HepG2 (cell line): ENCODE measurements around the gene SPRYD3. TPM values are rescaled to one million over a fixed set of nuclear protein-coding genes. Genes with fewer than 3 reads are reported as not detected.

Experiments
- ARNTL ChIP-seq: sonication (generic); formaldehyde crosslinking; IDR thresholded peaks from 2 replicates; pipeline ENCODE4 v1.4.0; 2020; ENCODE audit warnings: mild to moderate bottlenecking, missing genetic modification reagents
- CTCF ChIP-seq: sonication (generic); formaldehyde crosslinking; IDR thresholded peaks from 2 replicates; pipeline ENCODE4 v1.5.0; 2020; ENCODE audit warnings: mild to moderate bottlenecking, missing genetic modification reagents, moderate library complexity
- EED ChIP-seq: sonication (generic); formaldehyde crosslinking; IDR thresholded peaks from 2 replicates; pipeline ENCODE4 v1.5.0; 2020; ENCODE audit warnings: mild to moderate bottlenecking, missing genetic modification reagents
- FOXC1 ChIP-seq: sonication (generic); formaldehyde crosslinking; IDR thresholded peaks from 2 replicates; pipeline ENCODE4 v1.8.0; 2022; ENCODE audit warnings: mild to moderate bottlenecking, missing genetic modification reagents, borderline replicate concordance
- GABPA ChIP-seq, 2 experiments: IDR thresholded peaks; 2 replicates each; pipeline ENCODE4 v1.6.1; 2011 to 2016; ENCODE audit warnings: low read depth in 2 of 2, low read length in 1 of 2, missing biosample characterization in 1 of 2, missing genetic modification characterization in 1 of 2
- JUND ChIP-seq: sonication (generic); formaldehyde crosslinking; IDR thresholded peaks from 2 replicates; pipeline ENCODE4 v1.8.0; 2022; ENCODE audit warnings: mild to moderate bottlenecking, missing genetic modification reagents
- MAFF ChIP-seq: IDR thresholded peaks from 2 replicates; pipeline ENCODE4 v1.6.1; 2011; ENCODE audit warnings: low read depth, low read length, improper control_type of control experiment
- MBD4 ChIP-seq: IDR thresholded peaks from 2 replicates; pipeline ENCODE4 v1.6.1; 2012; ENCODE audit warnings: low read length, inconsistent platforms, borderline replicate concordance
- NFATC3 ChIP-seq: sonication (generic); formaldehyde crosslinking; IDR thresholded peaks from 2 replicates; pipeline ENCODE4 v1.5.1; 2020; ENCODE audit warnings: mild to moderate bottlenecking, missing genetic modification reagents
- PHF21A ChIP-seq: sonication (generic); formaldehyde crosslinking; IDR thresholded peaks from 2 replicates; pipeline ENCODE4 v1.5.0; 2020; ENCODE audit warnings: mild to moderate bottlenecking, missing genetic modification reagents
- PHF8 ChIP-seq: sonication (generic); formaldehyde crosslinking; IDR thresholded peaks from 2 replicates; pipeline ENCODE4 v1.5.0; 2020; ENCODE audit warnings: missing genetic modification reagents
- POLR2G ChIP-seq: fragments of 200-400 bp; formaldehyde crosslinking; IDR thresholded peaks from 2 replicates; pipeline ENCODE4 v1.6.1; 2018; ENCODE audit warnings: mild to moderate bottlenecking, low read depth, low read length, moderate library complexity
- RXRA ChIP-seq: sonication (generic); formaldehyde crosslinking; IDR thresholded peaks from 2 replicates; pipeline ENCODE4 v1.5.1; 2020; ENCODE audit warnings: missing genetic modification reagents
- THRA ChIP-seq: sonication (generic); formaldehyde crosslinking; IDR thresholded peaks from 2 replicates; pipeline ENCODE4 v1.4.0; 2020; ENCODE audit warnings: missing genetic modification reagents, borderline replicate concordance
- ZBTB20 ChIP-seq: sonication (generic); formaldehyde crosslinking; IDR thresholded peaks from 2 replicates; pipeline ENCODE4 v1.8.1; 2023; ENCODE audit warnings: missing genetic modification reagents, low read depth, mild to moderate bottlenecking, borderline replicate concordance
- ZBTB38 ChIP-seq: sonication (generic); formaldehyde crosslinking; IDR thresholded peaks from 2 replicates; pipeline ENCODE4 v1.5.1; 2020; ENCODE audit warnings: mild to moderate bottlenecking, missing genetic modification reagents
- ZNF143 ChIP-seq: sonication (generic); formaldehyde crosslinking; IDR thresholded peaks from 2 replicates; pipeline ENCODE4 v1.4.0; 2020; ENCODE audit warnings: missing genetic modification reagents
- ZNF205 ChIP-seq: IDR thresholded peaks from 2 replicates; pipeline ENCODE4 v1.6.1; 2018; ENCODE audit warnings: missing biosample characterization, missing genetic modification reagents
- ZNF274 ChIP-seq: sonication (generic); formaldehyde crosslinking; IDR thresholded peaks from 2 replicates; pipeline ENCODE4 v1.5.1; 2020; ENCODE audit warnings: mild to moderate bottlenecking, missing genetic modification reagents
- ZNF552 ChIP-seq: sonication (generic); formaldehyde crosslinking; IDR thresholded peaks from 2 replicates; pipeline ENCODE4 v1.9.0; 2022; ENCODE audit warnings: missing genetic modification reagents, mild to moderate bottlenecking, borderline replicate concordance
- ZNF556 ChIP-seq: sonication (generic); formaldehyde crosslinking; IDR thresholded peaks from 2 replicates; pipeline ENCODE4 v1.4.0; 2020; ENCODE audit warnings: mild to moderate bottlenecking, missing genetic modification reagents, borderline replicate concordance
- ZNF607 ChIP-seq: sonication (generic); formaldehyde crosslinking; IDR thresholded peaks from 2 replicates; pipeline ENCODE4 v1.5.1; 2020; ENCODE audit warnings: missing genetic modification reagents, mild to moderate bottlenecking, borderline replicate concordance
- polyA plus RNA-seq, 8 experiments: library from polyadenylated mRNA; depleted of rRNA in 3 of 8; stranded (reverse) in 7 of 8; unstranded in 1 of 8; fragments of >200 nt; fragmentation: Illumina TruSeq in 4 of 8; extraction: Trizol in 4 of 8; gene quantifications; 2 replicates each; pipeline versions ENCODE4 v1.2.1 to v1.2.3, GENCODE V29; 2011 to 2016; ENCODE audit warnings: low read depth in 4 of 8, missing spikeins in 1 of 8, mixed read lengths in 1 of 8; ENCODE audit not compliant: insufficient read depth in 1 of 8
- total RNA-seq, 5 experiments: library from RNA; depleted of rRNA; stranded (reverse); fragments of >200 nt; fragmentation: Illumina TruSeq; extraction: Trizol; gene quantifications; 2 replicates each; pipeline ENCODE4 v1.2.3, GENCODE V29; 2016; ENCODE audit warnings: low read depth in 1 of 5
- TF ChIP-seq, protein P1 (sequence below): sonication (generic); formaldehyde crosslinking; IDR thresholded peaks from 2 replicates; pipeline ENCODE4 v1.4.0; 2020; ENCODE audit warnings: missing genetic modification reagents, low read depth, mild to moderate bottlenecking, borderline replicate concordance
- TF ChIP-seq, protein P2 (sequence below): sonication (generic); formaldehyde crosslinking; IDR thresholded peaks from 2 replicates; pipeline ENCODE4 v1.5.1; 2020; ENCODE audit warnings: missing genetic modification reagents, mild to moderate bottlenecking, borderline replicate concordance

Gene SPRYD3
- total and polyA plus RNA-seq, 2 of the 13 experiments (the other 11 are each of a cell fraction or from before 2014, with no cell fraction given) = 9.0 to 9.2 TPM

DNA sequence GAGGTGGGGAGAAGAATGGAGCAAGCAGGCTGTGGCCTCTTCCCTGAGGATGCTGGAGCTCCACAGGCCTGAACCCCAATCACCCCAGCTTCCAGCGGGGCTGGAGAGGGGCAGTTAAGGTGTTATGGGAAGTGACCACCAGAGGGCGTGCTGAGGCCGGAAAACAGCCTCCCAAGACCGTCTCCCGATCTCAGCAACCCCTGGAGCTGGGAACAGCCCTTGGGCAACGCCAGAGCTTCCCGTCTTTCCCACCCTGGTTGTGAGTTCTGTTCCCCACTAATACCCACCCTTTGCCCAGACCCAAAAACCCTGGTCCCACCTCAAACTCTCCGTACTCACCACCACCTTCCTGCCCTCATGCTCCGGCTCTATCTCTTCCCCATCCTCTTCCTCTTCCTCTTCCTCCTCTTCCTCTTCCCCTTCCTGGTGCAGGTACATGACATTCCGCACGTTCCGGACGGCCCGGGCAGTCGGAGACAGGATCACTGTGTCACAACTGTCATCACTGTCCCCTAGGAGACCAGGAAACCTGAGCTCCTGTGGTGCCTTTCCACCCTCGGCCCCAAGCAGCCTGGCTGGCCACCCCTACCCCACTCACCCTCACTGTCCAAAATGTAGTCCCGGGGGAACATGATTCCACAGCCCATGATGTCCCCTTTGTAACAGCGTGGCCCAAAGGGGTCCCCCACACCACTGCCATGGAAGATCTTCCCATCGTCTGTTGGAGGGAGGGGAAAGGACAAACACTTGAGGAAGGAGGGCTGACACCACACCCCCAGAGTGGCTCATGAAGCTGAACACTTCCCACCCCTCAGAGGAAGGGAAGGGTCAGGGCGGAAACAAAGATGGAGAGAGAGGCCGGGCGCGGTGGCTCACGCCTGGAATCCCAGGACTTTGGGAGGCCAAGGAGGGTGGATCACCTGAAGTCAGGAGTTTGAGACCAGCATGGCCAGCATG, 12.9 kb downstream of the SPRYD3 start (continued):
- peak; percentile 95 for TF ChIP-seq CTCF
- no peak; the same call in 1 of the 2 replicates for TF ChIP-seq ARNTL (CRISPR knock-in tag)
- 0 out of 2 replicates have a peak, but pooled peaks have one; percentile 29 for TF ChIP-seq ZBTB20 (CRISPR knock-in tag)
- TF ChIP-seq, protein P1, sequence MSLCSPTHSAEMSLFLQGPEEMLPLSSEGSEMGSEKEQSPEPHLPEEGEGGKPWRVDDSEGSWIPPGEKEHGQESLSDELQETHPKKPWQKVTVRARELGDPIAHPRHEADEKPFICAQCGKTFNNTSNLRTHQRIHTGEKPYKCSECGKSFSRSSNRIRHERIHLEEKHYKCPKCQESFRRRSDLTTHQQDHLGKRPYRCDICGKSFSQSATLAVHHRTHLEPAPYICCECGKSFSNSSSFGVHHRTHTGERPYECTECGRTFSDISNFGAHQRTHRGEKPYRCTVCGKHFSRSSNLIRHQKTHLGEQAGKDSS (CRISPR knock-in tag) = no peak
- no peak for TF ChIP-seq MAFF
- no peak for TF ChIP-seq ZNF205 (CRISPR knock-in tag)
- TF ChIP-seq PHF8 (CRISPR knock-in tag) = no peak
- peak; percentile 77; the same call in 1 of the 2 replicates for TF ChIP-seq FOXC1 (CRISPR knock-in tag)
- no peak for TF ChIP-seq PHF21A (CRISPR knock-in tag)
- no peak for TF ChIP-seq GABPA (IDR thresholded peaks at IDR 0.05; ENCODE audit: low read depth, low read length)
- TF ChIP-seq GABPA (CRISPR knock-in tag; IDR thresholded peaks at IDR 0.05; ENCODE audit: low read depth) = peak; percentile 14; the same call in 1 of the 2 replicates
- TF ChIP-seq JUND = no peak
- no peak for TF ChIP-seq MBD4
- no peak for TF ChIP-seq EED
- 0 out of 2 replicates have a peak, but pooled peaks have one; percentile 40 for TF ChIP-seq ZNF607
- TF ChIP-seq ZBTB38 = peak; percentile 56; the same call in 1 of the 2 replicates
- no peak for TF ChIP-seq ZNF552 (CRISPR knock-in tag)
- TF ChIP-seq ZNF274 (CRISPR knock-in tag) = 0 out of 2 replicates have a peak, but pooled peaks have one; percentile 47
- peak; percentile 39; the same call in 1 of the 2 replicates for TF ChIP-seq THRA (CRISPR knock-in tag)
- TF ChIP-seq POLR2G = no peak
- TF ChIP-seq ZNF556 (CRISPR knock-in tag) = peak; percentile 44; the same call in 1 of the 2 replicates
- TF ChIP-seq RXRA (CRISPR knock-in tag) = peak; percentile 48; the same call in 1 of the 2 replicates
- TF ChIP-seq ZNF143 (CRISPR knock-in tag) = no peak
- TF ChIP-seq, protein P2, sequence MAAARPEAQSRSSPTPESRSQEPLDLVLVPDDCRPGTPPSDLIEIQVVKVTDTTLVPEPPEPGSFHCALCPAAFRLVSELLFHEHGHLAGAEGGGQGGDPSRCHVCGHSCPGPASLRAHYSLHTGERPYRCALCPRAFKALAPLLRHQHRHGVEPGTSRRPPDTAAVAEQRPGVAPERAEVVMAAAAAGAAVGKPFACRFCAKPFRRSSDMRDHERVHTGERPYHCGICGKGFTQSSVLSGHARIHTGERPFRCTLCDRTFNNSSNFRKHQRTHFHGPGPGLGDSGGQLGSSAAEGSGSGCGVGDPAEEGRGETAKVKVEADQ = 0 out of 2 replicates have a peak, but pooled peaks have one; percentile 42
- no peak for TF ChIP-seq NFATC3 (CRISPR knock-in tag)
